ENCODE measurements around the gene NGLY1.

NGLY1 gene

GRCh38 chr3:25748189-25748588 is 35.1 kb downstream of the NGLY1 start:
- Histone ChIP-seq H3K27ac (ENCODE audit: low read depth, low read length, severe bottlenecking) (no peak overlapping the region), H3K4me1 (ENCODE audit: control insufficient read depth, insufficient read depth, low read length, poor library complexity, severe bottlenecking) (no peaks in the 10 kb centered on the region), H3K9me3 (ENCODE audit: control insufficient read depth, low read length) (no peaks in the 10 kb centered on the region), H3K36me3 (ENCODE audit: control insufficient read depth, insufficient read depth, low read length) (peaks cover 33% of the 10 kb centered on the region), H3K4me3 (ENCODE audit: extremely low read depth, insufficient read depth, low read length, poor library complexity, severe bottlenecking) (no peak overlapping the region)
- WGBS, 2 experiments (ENCODE audit: insufficient coverage in 2 of 2): 77% methylated on average over 2 of the region's 3 CpGs; no CpG with 5 or more reads in 1 of the 2 experiments

GRCh38 chr3:25747033-25747432 is 36.2 kb downstream of the NGLY1 start:
- H3K36me3 ChIP-seq (ENCODE audit: control insufficient read depth, insufficient read depth, low read length): peaks cover 33% of the 10 kb centered on the region
- H3K27ac ChIP-seq (ENCODE audit: low read depth, low read length, severe bottlenecking): no peak overlapping the region
- H3K4me1 ChIP-seq (ENCODE audit: control insufficient read depth, insufficient read depth, low read length, poor library complexity, severe bottlenecking): no peaks in the 10 kb centered on the region
- no peak overlapping the region for H3K4me3 ChIP-seq (ENCODE audit: extremely low read depth, insufficient read depth, low read length, poor library complexity, severe bottlenecking)
- no peaks in the 10 kb centered on the region for H3K9me3 ChIP-seq (ENCODE audit: control insufficient read depth, low read length)

- no peak overlapping the region for H3K27ac ChIP-seq (ENCODE audit: low read depth, low read length, severe bottlenecking)
- no peaks in the 10 kb centered on the region for H3K9me3 ChIP-seq (ENCODE audit: control insufficient read depth, low read length)
- WGBS, 2 experiments (ENCODE audit: insufficient coverage in 2 of 2): 90 to 100% methylated on average over 3 of the region's 3 CpGs
- H3K4me3 ChIP-seq (ENCODE audit: extremely low read depth, insufficient read depth, low read length, poor library complexity, severe bottlenecking): no peak overlapping the region
- H3K36me3 ChIP-seq (ENCODE audit: control insufficient read depth, insufficient read depth, low read length): peaks cover 18% of the 10 kb centered on the region
- no peaks in the 10 kb centered on the region for H3K4me1 ChIP-seq (ENCODE audit: control insufficient read depth, insufficient read depth, low read length, poor library complexity, severe bottlenecking)
Measured at GRCh38 chr3:25744470-25744869, 38.8 kb downstream of the NGLY1 start.

GRCh38 chr3:25728101-25728500 is 55.1 kb downstream of the NGLY1 start:
- Histone ChIP-seq H3K4me1 (ENCODE audit: control insufficient read depth, insufficient read depth, low read length, poor library complexity, severe bottlenecking) (no peaks in the 10 kb centered on the region), H3K9me3 (ENCODE audit: control insufficient read depth, low read length) (no peaks in the 10 kb centered on the region), H3K27ac (ENCODE audit: low read depth, low read length, severe bottlenecking) (no peak overlapping the region), H3K4me3 (ENCODE audit: extremely low read depth, insufficient read depth, low read length, poor library complexity, severe bottlenecking) (no peak overlapping the region), H3K36me3 (ENCODE audit: control insufficient read depth, insufficient read depth, low read length) (peaks cover 11% of the 10 kb centered on the region)

- no peak overlapping the region for H3K4me3 ChIP-seq (ENCODE audit: extremely low read depth, insufficient read depth, low read length, poor library complexity, severe bottlenecking)
- WGBS, 2 experiments (ENCODE audit: insufficient coverage in 2 of 2): 96 to 97% methylated on average over 3 to 5 of the region's 6 CpGs
- H3K4me1 ChIP-seq (ENCODE audit: control insufficient read depth, insufficient read depth, low read length, poor library complexity, severe bottlenecking): no peaks in the 10 kb centered on the region
- no peak overlapping the region for H3K27ac ChIP-seq (ENCODE audit: low read depth, low read length, severe bottlenecking)
- peaks cover 5% of the 10 kb centered on the region for H3K36me3 ChIP-seq (ENCODE audit: control insufficient read depth, insufficient read depth, low read length)
- H3K9me3 ChIP-seq (ENCODE audit: control insufficient read depth, low read length): no peaks in the 10 kb centered on the region
Measured at GRCh38 chr3:25727316-25727715, 55.9 kb downstream of the NGLY1 start.

- no CpG with 5 or more reads among the region's 3 CpGs for WGBS, 2 experiments (ENCODE audit: insufficient coverage in 2 of 2)
Measured at GRCh38 chr3:25725810-25726209, 57.4 kb downstream of the NGLY1 start.

GRCh38 chr3:25724948-25725645 is 58.1 kb downstream of the NGLY1 start:
- H3K4me1 ChIP-seq (ENCODE audit: control insufficient read depth, insufficient read depth, low read length, poor library complexity, severe bottlenecking): no peaks in the 10 kb centered on the region
- peaks cover 5% of the 10 kb centered on the region for H3K36me3 ChIP-seq (ENCODE audit: control insufficient read depth, insufficient read depth, low read length)
- H3K27ac ChIP-seq (ENCODE audit: low read depth, low read length, severe bottlenecking): no peak overlapping the region
- H3K4me3 ChIP-seq (ENCODE audit: extremely low read depth, insufficient read depth, low read length, poor library complexity, severe bottlenecking): no peak overlapping the region
- H3K9me3 ChIP-seq (ENCODE audit: control insufficient read depth, low read length): no peaks in the 10 kb centered on the region
- 100% methylated on average over 1 of the region's 2 CpGs; no CpG with 5 or more reads in 1 of the 2 experiments for WGBS, 2 experiments (ENCODE audit: insufficient coverage in 2 of 2)

More at GRCh38 chr3:25725810-25726209, 57.4 kb downstream of the NGLY1 start:
- H3K36me3 ChIP-seq (ENCODE audit: control insufficient read depth, insufficient read depth, low read length): peaks cover 5% of the 10 kb centered on the region
- no peak overlapping the region for H3K4me3 ChIP-seq (ENCODE audit: extremely low read depth, insufficient read depth, low read length, poor library complexity, severe bottlenecking)
- no peaks in the 10 kb centered on the region for H3K9me3 ChIP-seq (ENCODE audit: control insufficient read depth, low read length)
- no peak overlapping the region for H3K27ac ChIP-seq (ENCODE audit: low read depth, low read length, severe bottlenecking)
- no peaks in the 10 kb centered on the region for H3K4me1 ChIP-seq (ENCODE audit: control insufficient read depth, insufficient read depth, low read length, poor library complexity, severe bottlenecking)

- Histone ChIP-seq H3K9me3 (ENCODE audit: control insufficient read depth, low read length) (no peaks in the 10 kb centered on the region), H3K36me3 (ENCODE audit: control insufficient read depth, insufficient read depth, low read length) (peaks cover 5% of the 10 kb centered on the region), H3K27ac (ENCODE audit: low read depth, low read length, severe bottlenecking) (no peak overlapping the region), H3K4me3 (ENCODE audit: extremely low read depth, insufficient read depth, low read length, poor library complexity, severe bottlenecking) (no peak overlapping the region), H3K4me1 (ENCODE audit: control insufficient read depth, insufficient read depth, low read length, poor library complexity, severe bottlenecking) (no peaks in the 10 kb centered on the region)
- WGBS, 2 experiments (ENCODE audit: insufficient coverage in 2 of 2): no CpG with 5 or more reads among the region's 2 CpGs
Measured at GRCh38 chr3:25723802-25724201, 59.4 kb downstream of the NGLY1 start.

- H3K4me3 ChIP-seq (ENCODE audit: extremely low read depth, insufficient read depth, low read length, poor library complexity, severe bottlenecking): no peak overlapping the region
- WGBS, 2 experiments (ENCODE audit: insufficient coverage in 2 of 2): no CpG with 5 or more reads among the region's 1 CpG
Measured at GRCh38 chr3:25719321-25719720, 63.9 kb downstream of the NGLY1 start.

GRCh38 chr3:25713341-25713985 is 69.8 kb downstream of the NGLY1 start:
- Histone ChIP-seq H3K4me3 (ENCODE audit: extremely low read depth, insufficient read depth, low read length, poor library complexity, severe bottlenecking) (no peak overlapping the region), H3K36me3 (ENCODE audit: control insufficient read depth, insufficient read depth, low read length) (no peaks in the 10 kb centered on the region), H3K27ac (ENCODE audit: low read depth, low read length, severe bottlenecking) (no peak overlapping the region), H3K4me1 (ENCODE audit: control insufficient read depth, insufficient read depth, low read length, poor library complexity, severe bottlenecking) (no peaks in the 10 kb centered on the region), H3K9me3 (ENCODE audit: control insufficient read depth, low read length) (no peaks in the 10 kb centered on the region)
- 81 to 97% methylated on average over 9 to 11 of the region's 11 CpGs for whole genome bisulfite sequencing, 2 experiments (ENCODE audit: insufficient coverage in 2 of 2)

More at GRCh38 chr3:25719321-25719720, 63.9 kb downstream of the NGLY1 start:
- H3K36me3 ChIP-seq (ENCODE audit: control insufficient read depth, insufficient read depth, low read length): no peaks in the 10 kb centered on the region
- H3K27ac ChIP-seq (ENCODE audit: low read depth, low read length, severe bottlenecking): no peak overlapping the region
- no peaks in the 10 kb centered on the region for H3K4me1 ChIP-seq (ENCODE audit: control insufficient read depth, insufficient read depth, low read length, poor library complexity, severe bottlenecking)
- no peaks in the 10 kb centered on the region for H3K9me3 ChIP-seq (ENCODE audit: control insufficient read depth, low read length)

- no peak overlapping the region for H3K4me3 ChIP-seq (ENCODE audit: extremely low read depth, insufficient read depth, low read length, poor library complexity, severe bottlenecking)
- no peaks in the 10 kb centered on the region for H3K36me3 ChIP-seq (ENCODE audit: control insufficient read depth, insufficient read depth, low read length)
- no peaks in the 10 kb centered on the region for H3K9me3 ChIP-seq (ENCODE audit: control insufficient read depth, low read length)
- WGBS, 2 experiments (ENCODE audit: insufficient coverage in 2 of 2): no CpG with 5 or more reads among the region's 2 CpGs
- H3K27ac ChIP-seq (ENCODE audit: low read depth, low read length, severe bottlenecking): no peak overlapping the region
- H3K4me1 ChIP-seq (ENCODE audit: control insufficient read depth, insufficient read depth, low read length, poor library complexity, severe bottlenecking): no peaks in the 10 kb centered on the region
Measured at GRCh38 chr3:25711090-25711489, 72.2 kb downstream of the NGLY1 start.
